Measurements from ENCODE around the gene MTF1.

DNA sequence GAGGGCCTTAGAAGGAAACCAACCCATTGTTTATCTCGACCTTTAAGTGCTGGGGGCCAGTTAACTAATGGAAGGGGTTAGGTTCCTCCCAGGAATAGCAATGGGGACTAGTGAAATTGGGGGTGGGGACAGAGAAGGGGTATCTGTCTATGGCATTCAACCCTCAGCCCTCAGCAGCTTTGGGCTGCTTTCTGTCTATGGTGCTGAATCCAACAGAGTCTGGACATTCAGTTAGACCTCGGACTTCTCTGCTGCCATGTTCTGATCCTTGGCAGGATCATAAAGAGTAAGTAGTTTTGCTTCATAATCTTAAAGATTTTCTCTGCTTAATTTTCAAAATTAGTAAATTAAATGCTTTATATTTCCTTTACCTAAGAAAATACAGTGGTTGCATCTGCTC lies 91.9 kb downstream of the MTF1 start:
- TF ChIP-seq, protein P1, sequence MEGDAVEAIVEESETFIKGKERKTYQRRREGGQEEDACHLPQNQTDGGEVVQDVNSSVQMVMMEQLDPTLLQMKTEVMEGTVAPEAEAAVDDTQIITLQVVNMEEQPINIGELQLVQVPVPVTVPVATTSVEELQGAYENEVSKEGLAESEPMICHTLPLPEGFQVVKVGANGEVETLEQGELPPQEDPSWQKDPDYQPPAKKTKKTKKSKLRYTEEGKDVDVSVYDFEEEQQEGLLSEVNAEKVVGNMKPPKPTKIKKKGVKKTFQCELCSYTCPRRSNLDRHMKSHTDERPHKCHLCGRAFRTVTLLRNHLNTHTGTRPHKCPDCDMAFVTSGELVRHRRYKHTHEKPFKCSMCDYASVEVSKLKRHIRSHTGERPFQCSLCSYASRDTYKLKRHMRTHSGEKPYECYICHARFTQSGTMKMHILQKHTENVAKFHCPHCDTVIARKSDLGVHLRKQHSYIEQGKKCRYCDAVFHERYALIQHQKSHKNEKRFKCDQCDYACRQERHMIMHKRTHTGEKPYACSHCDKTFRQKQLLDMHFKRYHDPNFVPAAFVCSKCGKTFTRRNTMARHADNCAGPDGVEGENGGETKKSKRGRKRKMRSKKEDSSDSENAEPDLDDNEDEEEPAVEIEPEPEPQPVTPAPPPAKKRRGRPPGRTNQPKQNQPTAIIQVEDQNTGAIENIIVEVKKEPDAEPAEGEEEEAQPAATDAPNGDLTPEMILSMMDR (IDR thresholded peaks at IDR 0.05 in 8 of 11, conservative IDR thresholded peaks at IDR 0.05 in 3 of 11): no peak
- TF ChIP-seq POLR2A (IDR thresholded peaks at IDR 0.05): no peak

Data from spleen (tissue), 7 donors.